ENCODE measurements around the gene DNAH6. TPM values are rescaled to one million over a fixed set of nuclear protein-coding genes. Genes with fewer than 3 reads are reported as not detected.
A peak's percentile ranks its signal among the peaks of the same experiment; 100 is the strongest.

Gene DNAH6
- total and polyA plus RNA-seq, 2 of the 13 experiments (the other 11 are each of a cell fraction or from before 2014, with no cell fraction given) = 0.01 TPM; not detected in 1

DNA sequence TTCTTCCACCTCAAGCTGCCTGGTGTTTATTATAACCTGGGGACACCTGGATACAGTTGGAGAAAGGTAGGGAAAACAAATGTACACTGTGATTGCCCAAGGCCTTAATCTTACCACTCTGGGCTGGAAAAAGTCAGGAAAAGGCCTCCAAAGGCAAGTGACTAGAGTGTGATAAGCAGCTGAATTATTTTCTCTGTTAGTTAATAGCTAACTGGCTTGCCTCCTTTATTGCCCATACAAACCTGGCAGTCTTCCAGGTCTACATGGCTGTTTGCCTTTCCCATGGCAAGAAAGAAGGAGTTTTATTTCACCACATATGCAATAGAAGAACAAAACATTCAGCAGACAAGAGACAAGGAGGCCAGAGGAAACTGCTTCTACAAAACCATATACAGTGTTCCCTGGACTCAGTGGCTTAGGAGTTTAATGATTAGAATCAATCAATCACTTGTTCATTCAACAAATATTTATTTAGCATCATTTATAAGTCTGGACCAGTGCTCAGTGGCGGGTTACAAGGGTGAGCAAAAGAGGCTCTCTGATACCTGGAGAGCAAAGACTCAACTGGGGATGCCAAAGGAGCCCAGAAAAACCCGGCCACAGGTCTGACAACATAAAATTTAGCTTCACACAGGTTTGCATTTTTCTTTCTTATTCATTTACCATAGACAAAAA lies 29.7 kb upstream of the DNAH6 start (continued):
- TF ChIP-seq BCL6 (CRISPR knock-in tag; IDR thresholded peaks at IDR 0.05) (peak; percentile 37; the same call in 1 of the 2 replicates), FOSL2 (CRISPR knock-in tag; IDR thresholded peaks at IDR 0.05) (peak; percentile 4; the same call in 1 of the 2 replicates), PHF5A (CRISPR knock-in tag; IDR thresholded peaks at IDR 0.05; ENCODE audit: low read depth, unreplicated experiment) (no peak), ZZZ3 (CRISPR knock-in tag; IDR thresholded peaks at IDR 0.05; ENCODE audit: borderline replicate concordance) (no peak), PRMT3 (CRISPR knock-in tag; IDR thresholded peaks at IDR 0.05; ENCODE audit: borderline replicate concordance, low read depth) (no peak), NR2F6 (IDR thresholded peaks at IDR 0.05) (no peak), NR2F6 (CRISPR knock-in tag; IDR thresholded peaks at IDR 0.05) (0 out of 2 replicates have a peak, but pooled peaks have one; percentile 14), EEA1 (CRISPR knock-in tag; IDR thresholded peaks at IDR 0.05; ENCODE audit: borderline replicate concordance) (no peak), NR2F2 (IDR thresholded peaks at IDR 0.05; ENCODE audit: borderline replicate concordance, low read depth) (peak; percentile 42; the same call in 1 of the 2 replicates), THAP11 (CRISPR knock-in tag; IDR thresholded peaks at IDR 0.05) (0 out of 2 replicates have a peak, but pooled peaks have one; percentile 19), ZNF513 (CRISPR knock-in tag; conservative IDR thresholded peaks at IDR 0.05) (no peak), CCDC6 (CRISPR knock-in tag; IDR thresholded peaks at IDR 0.05) (no peak), TBX2 (CRISPR knock-in tag; IDR thresholded peaks at IDR 0.05; ENCODE audit: borderline replicate concordance) (peak; percentile 28; the same call in 1 of the 2 replicates)
- TF ChIP-seq, protein P1, sequence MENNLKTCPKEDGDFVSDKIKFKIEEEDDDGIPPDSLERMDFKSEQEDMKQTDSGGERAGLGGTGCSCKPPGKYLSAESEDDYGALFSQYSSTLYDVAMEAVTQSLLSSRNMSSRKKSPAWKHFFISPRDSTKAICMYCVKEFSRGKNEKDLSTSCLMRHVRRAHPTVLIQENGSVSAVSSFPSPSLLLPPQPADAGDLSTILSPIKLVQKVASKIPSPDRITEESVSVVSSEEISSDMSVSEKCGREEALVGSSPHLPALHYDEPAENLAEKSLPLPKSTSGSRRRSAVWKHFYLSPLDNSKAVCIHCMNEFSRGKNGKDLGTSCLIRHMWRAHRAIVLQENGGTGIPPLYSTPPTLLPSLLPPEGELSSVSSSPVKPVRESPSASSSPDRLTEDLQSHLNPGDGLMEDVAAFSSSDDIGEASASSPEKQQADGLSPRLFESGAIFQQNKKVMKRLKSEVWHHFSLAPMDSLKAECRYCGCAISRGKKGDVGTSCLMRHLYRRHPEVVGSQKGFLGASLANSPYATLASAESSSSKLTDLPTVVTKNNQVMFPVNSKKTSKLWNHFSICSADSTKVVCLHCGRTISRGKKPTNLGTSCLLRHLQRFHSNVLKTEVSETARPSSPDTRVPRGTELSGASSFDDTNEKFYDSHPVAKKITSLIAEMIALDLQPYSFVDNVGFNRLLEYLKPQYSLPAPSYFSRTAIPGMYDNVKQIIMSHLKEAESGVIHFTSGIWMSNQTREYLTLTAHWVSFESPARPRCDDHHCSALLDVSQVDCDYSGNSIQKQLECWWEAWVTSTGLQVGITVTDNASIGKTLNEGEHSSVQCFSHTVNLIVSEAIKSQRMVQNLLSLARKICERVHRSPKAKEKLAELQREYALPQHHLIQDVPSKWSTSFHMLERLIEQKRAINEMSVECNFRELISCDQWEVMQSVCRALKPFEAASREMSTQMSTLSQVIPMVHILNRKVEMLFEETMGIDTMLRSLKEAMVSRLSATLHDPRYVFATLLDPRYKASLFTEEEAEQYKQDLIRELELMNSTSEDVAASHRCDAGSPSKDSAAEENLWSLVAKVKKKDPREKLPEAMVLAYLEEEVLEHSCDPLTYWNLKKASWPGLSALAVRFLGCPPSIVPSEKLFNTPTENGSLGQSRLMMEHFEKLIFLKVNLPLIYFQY (CRISPR knock-in tag; IDR thresholded peaks at IDR 0.05; ENCODE audit: borderline replicate concordance) = no peak
- TF ChIP-seq, protein P2, sequence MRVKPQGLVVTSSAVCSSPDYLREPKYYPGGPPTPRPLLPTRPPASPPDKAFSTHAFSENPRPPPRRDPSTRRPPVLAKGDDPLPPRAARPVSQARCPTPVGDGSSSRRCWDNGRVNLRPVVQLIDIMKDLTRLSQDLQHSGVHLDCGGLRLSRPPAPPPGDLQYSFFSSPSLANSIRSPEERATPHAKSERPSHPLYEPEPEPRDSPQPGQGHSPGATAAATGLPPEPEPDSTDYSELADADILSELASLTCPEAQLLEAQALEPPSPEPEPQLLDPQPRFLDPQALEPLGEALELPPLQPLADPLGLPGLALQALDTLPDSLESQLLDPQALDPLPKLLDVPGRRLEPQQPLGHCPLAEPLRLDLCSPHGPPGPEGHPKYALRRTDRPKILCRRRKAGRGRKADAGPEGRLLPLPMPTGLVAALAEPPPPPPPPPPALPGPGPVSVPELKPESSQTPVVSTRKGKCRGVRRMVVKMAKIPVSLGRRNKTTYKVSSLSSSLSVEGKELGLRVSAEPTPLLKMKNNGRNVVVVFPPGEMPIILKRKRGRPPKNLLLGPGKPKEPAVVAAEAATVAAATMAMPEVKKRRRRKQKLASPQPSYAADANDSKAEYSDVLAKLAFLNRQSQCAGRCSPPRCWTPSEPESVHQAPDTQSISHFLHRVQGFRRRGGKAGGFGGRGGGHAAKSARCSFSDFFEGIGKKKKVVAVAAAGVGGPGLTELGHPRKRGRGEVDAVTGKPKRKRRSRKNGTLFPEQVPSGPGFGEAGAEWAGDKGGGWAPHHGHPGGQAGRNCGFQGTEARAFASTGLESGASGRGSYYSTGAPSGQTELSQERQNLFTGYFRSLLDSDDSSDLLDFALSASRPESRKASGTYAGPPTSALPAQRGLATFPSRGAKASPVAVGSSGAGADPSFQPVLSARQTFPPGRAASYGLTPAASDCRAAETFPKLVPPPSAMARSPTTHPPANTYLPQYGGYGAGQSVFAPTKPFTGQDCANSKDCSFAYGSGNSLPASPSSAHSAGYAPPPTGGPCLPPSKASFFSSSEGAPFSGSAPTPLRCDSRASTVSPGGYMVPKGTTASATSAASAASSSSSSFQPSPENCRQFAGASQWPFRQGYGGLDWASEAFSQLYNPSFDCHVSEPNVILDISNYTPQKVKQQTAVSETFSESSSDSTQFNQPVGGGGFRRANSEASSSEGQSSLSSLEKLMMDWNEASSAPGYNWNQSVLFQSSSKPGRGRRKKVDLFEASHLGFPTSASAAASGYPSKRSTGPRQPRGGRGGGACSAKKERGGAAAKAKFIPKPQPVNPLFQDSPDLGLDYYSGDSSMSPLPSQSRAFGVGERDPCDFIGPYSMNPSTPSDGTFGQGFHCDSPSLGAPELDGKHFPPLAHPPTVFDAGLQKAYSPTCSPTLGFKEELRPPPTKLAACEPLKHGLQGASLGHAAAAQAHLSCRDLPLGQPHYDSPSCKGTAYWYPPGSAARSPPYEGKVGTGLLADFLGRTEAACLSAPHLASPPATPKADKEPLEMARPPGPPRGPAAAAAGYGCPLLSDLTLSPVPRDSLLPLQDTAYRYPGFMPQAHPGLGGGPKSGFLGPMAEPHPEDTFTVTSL (CRISPR knock-in tag; IDR thresholded peaks at IDR 0.05; ENCODE audit: borderline replicate concordance) = 0 out of 2 replicates have a peak, but pooled peaks have one; percentile 47
- TF ChIP-seq, protein P3, sequence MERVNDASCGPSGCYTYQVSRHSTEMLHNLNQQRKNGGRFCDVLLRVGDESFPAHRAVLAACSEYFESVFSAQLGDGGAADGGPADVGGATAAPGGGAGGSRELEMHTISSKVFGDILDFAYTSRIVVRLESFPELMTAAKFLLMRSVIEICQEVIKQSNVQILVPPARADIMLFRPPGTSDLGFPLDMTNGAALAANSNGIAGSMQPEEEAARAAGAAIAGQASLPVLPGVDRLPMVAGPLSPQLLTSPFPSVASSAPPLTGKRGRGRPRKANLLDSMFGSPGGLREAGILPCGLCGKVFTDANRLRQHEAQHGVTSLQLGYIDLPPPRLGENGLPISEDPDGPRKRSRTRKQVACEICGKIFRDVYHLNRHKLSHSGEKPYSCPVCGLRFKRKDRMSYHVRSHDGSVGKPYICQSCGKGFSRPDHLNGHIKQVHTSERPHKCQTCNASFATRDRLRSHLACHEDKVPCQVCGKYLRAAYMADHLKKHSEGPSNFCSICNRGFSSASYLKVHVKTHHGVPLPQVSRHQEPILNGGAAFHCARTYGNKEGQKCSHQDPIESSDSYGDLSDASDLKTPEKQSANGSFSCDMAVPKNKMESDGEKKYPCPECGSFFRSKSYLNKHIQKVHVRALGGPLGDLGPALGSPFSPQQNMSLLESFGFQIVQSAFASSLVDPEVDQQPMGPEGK (CRISPR knock-in tag; IDR thresholded peaks at IDR 0.05) = 0 out of 2 replicates have a peak, but pooled peaks have one; percentile 26
